GM12874 (cell line): ENCODE data around the gene ALS2.

Experiments
- TF ChIP-seq, protein P1 (sequence below): IDR thresholded peaks from 2 replicates; pipeline ENCODE4 v1.5.1; 2011; ENCODE audit warnings: low read depth, mild to moderate bottlenecking, control low read depth, low read length, moderate library complexity; ENCODE audit not compliant: insufficient read depth

ALS2 gene

DNA sequence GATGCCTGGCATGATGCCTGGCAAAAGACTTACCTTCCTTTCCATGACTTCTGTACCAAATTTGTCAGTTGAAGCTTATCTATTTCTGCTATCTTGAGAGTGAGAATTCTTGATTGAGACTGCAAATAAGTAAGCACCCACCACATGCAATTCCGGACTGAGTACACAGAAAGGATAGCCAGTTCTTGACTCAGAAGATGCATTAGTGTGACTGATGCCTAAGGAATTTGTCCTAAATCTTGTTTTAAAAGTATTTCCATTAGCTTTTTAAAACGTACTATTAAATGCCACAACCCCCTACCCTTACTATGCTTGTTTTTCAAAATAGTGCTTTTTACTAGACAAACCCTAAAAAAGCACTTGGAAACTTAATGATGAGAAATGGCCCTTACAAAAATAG, 82.8 kb downstream of the ALS2 start:
- TF ChIP-seq, protein P1, sequence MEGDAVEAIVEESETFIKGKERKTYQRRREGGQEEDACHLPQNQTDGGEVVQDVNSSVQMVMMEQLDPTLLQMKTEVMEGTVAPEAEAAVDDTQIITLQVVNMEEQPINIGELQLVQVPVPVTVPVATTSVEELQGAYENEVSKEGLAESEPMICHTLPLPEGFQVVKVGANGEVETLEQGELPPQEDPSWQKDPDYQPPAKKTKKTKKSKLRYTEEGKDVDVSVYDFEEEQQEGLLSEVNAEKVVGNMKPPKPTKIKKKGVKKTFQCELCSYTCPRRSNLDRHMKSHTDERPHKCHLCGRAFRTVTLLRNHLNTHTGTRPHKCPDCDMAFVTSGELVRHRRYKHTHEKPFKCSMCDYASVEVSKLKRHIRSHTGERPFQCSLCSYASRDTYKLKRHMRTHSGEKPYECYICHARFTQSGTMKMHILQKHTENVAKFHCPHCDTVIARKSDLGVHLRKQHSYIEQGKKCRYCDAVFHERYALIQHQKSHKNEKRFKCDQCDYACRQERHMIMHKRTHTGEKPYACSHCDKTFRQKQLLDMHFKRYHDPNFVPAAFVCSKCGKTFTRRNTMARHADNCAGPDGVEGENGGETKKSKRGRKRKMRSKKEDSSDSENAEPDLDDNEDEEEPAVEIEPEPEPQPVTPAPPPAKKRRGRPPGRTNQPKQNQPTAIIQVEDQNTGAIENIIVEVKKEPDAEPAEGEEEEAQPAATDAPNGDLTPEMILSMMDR = no peak

DNA sequence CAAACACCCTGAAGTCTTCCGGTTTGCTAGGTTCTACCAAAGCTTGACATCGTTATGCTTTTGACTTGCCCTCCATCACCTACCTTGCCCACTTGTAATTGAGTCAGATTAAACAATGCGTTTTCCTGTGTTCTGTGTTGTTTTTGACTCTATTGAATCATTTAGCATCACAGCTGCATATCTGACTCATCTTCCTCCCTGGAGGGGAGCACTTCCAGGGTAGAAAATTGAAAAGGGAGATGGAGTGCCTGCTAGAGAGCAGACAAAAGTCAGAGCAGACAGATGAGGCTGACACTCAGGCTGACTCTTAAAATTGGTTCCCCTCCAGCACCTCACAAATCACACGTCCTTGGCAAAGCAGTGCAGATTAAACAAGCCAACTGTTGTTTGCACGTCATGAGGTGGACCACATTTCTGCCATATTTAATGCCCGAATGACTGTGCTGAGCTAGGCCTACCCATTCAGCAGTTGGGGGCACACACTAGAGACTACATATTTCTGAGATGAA, 84.5 kb downstream of the ALS2 start:
- TF ChIP-seq, protein P1 = no peak

DNA sequence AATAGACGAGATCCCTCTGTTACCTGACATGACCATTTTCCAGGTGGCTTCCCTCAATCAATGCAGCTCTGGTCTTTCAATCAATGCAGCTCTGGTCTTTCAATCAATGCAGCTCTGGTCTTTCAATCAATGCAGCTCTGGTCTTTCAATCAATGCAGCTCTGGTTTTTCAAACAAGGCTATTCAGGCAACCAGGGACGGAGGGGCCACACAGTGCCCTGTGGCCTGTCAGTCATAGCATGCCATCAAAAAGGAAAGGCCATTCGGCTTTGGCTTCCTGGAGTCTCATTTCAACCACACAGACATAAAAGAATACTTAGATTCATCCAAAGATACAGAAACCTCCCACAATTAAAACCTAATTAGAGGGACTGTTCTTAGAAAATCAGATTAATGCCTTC, 95.6 kb downstream of the ALS2 start:
- TF ChIP-seq, protein P1 = no peak

DNA sequence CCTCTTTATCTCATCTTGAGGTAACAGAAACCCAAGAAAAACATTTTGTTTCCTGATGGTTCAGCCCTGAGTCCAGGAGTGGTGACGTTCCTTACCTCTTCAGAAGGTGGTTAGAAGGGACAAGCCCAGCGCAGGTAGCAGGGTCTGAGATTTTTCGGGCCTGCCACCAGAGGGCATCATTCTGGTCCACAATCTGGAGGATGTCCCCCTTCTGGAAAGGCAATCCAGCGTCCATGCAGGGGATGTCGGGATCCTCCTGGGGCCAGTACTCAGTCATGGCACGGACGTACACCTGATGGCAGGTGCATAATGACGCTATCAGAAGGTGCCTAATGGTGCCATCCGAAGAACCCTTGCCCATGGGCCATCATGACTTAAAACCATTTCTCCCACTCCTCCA, 100.0 kb downstream of the ALS2 start:
- TF ChIP-seq, protein P1 = peak; percentile 58

DNA sequence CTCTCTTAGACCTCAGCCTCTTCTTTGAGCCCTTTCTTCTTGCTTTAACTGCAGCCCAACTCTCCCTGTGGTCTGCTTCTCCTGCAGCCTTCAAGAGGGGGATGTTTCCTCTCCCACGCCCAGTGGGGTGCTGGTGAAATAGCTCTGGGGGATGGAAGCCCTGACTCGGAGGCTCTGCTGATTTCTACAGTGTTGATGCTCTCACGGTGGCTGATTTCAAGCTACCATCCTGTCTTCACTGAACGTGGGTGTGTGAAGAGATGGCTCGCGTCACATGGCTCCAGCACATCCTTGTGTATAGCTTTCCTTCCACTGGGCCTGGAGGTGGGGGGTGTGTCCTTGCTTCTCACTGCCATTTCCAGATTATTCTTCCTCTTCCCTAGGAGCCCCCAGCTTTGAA, 102.3 kb downstream of the ALS2 start:
- TF ChIP-seq, protein P1 = no peak

DNA sequence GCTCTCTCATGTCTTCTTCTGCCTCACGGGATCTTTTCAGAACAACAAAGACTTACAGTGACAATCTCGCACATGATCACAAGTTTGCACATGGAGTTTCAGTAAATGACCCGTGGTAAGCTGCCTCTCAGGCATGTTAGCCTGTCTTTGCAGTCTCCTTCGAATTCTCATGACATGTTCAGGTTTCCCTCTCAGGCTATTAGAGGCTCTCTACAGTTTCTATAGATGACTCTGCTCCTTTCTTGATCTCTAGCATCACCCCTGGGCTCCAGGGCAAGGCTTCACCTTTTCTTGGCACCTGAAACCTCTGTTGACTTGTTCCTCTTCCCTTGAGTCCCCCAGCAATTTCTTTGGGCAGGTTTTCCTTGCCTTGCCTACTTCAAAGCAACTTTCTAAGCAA, 105.3 kb downstream of the ALS2 start:
- TF ChIP-seq, protein P1 = no peak

DNA sequence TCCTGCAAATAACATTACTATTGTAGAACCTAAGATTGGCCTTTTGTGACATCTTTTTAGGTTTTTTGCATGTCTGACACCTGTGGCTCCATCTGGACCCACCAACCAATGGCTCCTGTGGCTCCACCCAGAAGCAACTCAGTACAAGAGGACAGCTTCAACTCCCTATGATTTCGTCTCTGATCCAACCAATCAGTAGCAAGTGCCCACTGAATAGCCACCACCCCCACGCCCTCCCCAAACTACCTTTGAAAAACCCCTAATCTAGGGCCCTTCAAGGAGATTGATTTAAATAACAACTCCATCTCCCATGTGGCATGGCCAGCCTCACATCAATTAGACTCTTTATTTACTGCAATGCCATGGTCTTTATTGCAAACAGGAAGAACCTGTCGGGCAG, 105.9 kb downstream of the ALS2 start:
- TF ChIP-seq, protein P1 = no peak
